ENCODE results near the gene XRCC4. TPM values are rescaled to one million over a fixed set of nuclear protein-coding genes. Genes with fewer than 3 reads are reported as not detected.

The XRCC4 gene
- polyA plus RNA-seq, 1 of the 3 experiments (the other 2 are of a cell fraction), result 1.8 TPM

DNA sequence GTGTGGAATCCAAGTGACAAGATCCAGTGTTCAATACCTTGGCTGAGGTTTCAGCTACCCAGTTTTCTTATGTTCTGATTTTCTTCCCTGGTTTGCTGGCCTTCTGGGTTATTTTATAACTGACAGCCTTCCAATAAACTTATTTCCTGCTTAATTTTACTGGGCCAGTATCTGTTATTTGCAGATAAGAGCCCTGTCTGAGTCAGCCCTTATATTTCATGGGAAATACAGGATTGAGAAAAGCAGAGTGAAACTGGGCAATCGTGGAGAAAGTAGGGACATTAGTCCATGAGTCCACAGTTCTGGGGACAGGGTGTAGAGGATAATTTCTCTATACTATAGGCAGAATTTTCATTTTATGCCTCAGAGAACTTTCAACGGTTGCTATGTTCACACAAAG, 32.4 kb upstream of the XRCC4 start:
- no peaks in the 10 kb centered on the region for H3K79me2 ChIP-seq (ENCODE audit: insufficient read depth)
- no peak for DNase-seq
- no peaks in the 10 kb centered on the region for H3K9me3 ChIP-seq
- no peak overlapping the region for H3K4me3 ChIP-seq (ENCODE audit: low read depth in 2 of 2, low read length in 1 of 2)
- ChIA-PET POLR2A (no interaction called here), CTCF (no interaction called here)
- H3F3A ChIP-seq (replicated peaks; ENCODE audit: insufficient read depth), result peaks cover 3% of the 10 kb centered on the region
- no peak overlapping the region for H3K9ac ChIP-seq
- no peak overlapping the region for H2AFZ ChIP-seq (ENCODE audit: low read depth)
- H3K36me3 ChIP-seq (replicated peaks in 1 of 2; ENCODE audit: control insufficient read depth in 1 of 2, insufficient read depth in 2 of 2, low read length in 1 of 2), result peaks cover 4 to 9% of the 10 kb centered on the region in 2 experiments
- H3K4me1 ChIP-seq (ENCODE audit: control insufficient read depth in 1 of 2, insufficient read depth in 2 of 2, low read depth in 1 of 2, low read length in 1 of 2), result peaks cover 0 to 2% of the 10 kb centered on the region in 2 experiments; a peak in 2 of 4 replicates
- H3K27ac ChIP-seq (ENCODE audit: low read depth in 2 of 2, low read length in 1 of 2), result peak overlapping the region in 1 of 2 experiments; percentile 16; a peak in 2 of 4 replicates
- WGBS (ENCODE audit: low lambda C conversion rate), result 89% methylated on average over 2 of the region's 2 CpGs
- H3K9me2 ChIP-seq, result no peaks in the 10 kb centered on the region
- H3K27me3 ChIP-seq (ENCODE audit: insufficient read depth), result no peaks in the 10 kb centered on the region
- TF ChIP-seq, protein P1, sequence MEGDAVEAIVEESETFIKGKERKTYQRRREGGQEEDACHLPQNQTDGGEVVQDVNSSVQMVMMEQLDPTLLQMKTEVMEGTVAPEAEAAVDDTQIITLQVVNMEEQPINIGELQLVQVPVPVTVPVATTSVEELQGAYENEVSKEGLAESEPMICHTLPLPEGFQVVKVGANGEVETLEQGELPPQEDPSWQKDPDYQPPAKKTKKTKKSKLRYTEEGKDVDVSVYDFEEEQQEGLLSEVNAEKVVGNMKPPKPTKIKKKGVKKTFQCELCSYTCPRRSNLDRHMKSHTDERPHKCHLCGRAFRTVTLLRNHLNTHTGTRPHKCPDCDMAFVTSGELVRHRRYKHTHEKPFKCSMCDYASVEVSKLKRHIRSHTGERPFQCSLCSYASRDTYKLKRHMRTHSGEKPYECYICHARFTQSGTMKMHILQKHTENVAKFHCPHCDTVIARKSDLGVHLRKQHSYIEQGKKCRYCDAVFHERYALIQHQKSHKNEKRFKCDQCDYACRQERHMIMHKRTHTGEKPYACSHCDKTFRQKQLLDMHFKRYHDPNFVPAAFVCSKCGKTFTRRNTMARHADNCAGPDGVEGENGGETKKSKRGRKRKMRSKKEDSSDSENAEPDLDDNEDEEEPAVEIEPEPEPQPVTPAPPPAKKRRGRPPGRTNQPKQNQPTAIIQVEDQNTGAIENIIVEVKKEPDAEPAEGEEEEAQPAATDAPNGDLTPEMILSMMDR (IDR thresholded peaks at IDR 0.05), result no peak
- TF ChIP-seq EP300 (IDR thresholded peaks at IDR 0.05; ENCODE audit: borderline replicate concordance in 1 of 2, low read depth in 1 of 2, low read length in 1 of 2) (no peak), MEF2A (IDR thresholded peaks at IDR 0.05; ENCODE audit: borderline replicate concordance, low read depth) (no peak), JUND (IDR thresholded peaks at IDR 0.05) (no peak), RFX5 (IDR thresholded peaks at IDR 0.05; ENCODE audit: low read length) (no peak)
- TF ChIP-seq, protein P2, sequence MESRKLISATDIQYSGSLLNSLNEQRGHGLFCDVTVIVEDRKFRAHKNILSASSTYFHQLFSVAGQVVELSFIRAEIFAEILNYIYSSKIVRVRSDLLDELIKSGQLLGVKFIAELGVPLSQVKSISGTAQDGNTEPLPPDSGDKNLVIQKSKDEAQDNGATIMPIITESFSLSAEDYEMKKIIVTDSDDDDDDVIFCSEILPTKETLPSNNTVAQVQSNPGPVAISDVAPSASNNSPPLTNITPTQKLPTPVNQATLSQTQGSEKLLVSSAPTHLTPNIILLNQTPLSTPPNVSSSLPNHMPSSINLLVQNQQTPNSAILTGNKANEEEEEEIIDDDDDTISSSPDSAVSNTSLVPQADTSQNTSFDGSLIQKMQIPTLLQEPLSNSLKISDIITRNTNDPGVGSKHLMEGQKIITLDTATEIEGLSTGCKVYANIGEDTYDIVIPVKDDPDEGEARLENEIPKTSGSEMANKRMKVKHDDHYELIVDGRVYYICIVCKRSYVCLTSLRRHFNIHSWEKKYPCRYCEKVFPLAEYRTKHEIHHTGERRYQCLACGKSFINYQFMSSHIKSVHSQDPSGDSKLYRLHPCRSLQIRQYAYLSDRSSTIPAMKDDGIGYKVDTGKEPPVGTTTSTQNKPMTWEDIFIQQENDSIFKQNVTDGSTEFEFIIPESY (IDR thresholded peaks at IDR 0.05; ENCODE audit: borderline replicate concordance, low read depth), result no peak
- no peak overlapping the region for H3K4me2 ChIP-seq
- H4K20me1 ChIP-seq (ENCODE audit: insufficient read depth), result no peaks in the 10 kb centered on the region

DNA sequence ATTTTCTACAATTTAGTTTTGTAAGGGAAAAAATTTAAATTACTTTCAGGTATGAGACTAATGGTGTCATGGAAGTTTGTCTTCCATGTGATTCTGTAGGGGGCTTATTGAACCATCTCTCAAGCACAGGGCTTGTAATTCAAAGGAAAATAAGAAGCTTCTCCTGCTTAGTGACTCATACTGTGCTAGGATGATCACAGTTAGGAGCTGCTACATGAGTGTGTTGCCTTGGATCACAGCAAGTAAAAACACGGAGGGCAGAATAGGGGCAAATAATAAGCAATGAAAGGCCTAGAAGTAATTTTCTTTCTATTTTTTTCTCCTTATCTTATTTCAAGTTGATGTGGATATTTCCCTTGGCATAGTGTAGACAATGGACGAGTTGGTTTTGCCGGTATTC, 29.1 kb upstream of the XRCC4 start:
- ChIA-PET CTCF (interaction anchor here (1.2 to 1.3 kb wide), 2 partner anchors 12 to 13 kb away, joined by 3 to 4 read pairs; no protein-coding TSS in a partner anchor), POLR2A (interaction anchor here (1.1 kb wide), 1 partner anchor 13 kb away, joined by 4 read pairs; no protein-coding TSS in a partner anchor)
- H3K4me1 ChIP-seq (ENCODE audit: control insufficient read depth in 1 of 2, insufficient read depth in 2 of 2, low read depth in 1 of 2, low read length in 1 of 2), result peaks cover 0 to 2% of the 10 kb centered on the region in 2 experiments; a peak in 2 of 4 replicates
- WGBS (ENCODE audit: low lambda C conversion rate), result 95% methylated on average over 3 of the region's 3 CpGs
- peaks cover 3% of the 10 kb centered on the region for H3F3A ChIP-seq (replicated peaks; ENCODE audit: insufficient read depth)
- H3K9ac ChIP-seq, result no peak overlapping the region
- no peak overlapping the region for H2AFZ ChIP-seq (ENCODE audit: low read depth)
- no peaks in the 10 kb centered on the region for H3K27me3 ChIP-seq (ENCODE audit: insufficient read depth)
- H3K27ac ChIP-seq (ENCODE audit: low read depth in 2 of 2, low read length in 1 of 2), result no peak overlapping the region
- DNase-seq, result no peak
- H3K79me2 ChIP-seq (ENCODE audit: insufficient read depth), result no peaks in the 10 kb centered on the region
- peaks cover 22 to 38% of the 10 kb centered on the region in 2 experiments for H3K36me3 ChIP-seq (replicated peaks in 1 of 2; ENCODE audit: control insufficient read depth in 1 of 2, insufficient read depth in 2 of 2, low read length in 1 of 2)
- no peak overlapping the region for H3K4me2 ChIP-seq
- H3K9me2 ChIP-seq, result no peaks in the 10 kb centered on the region
- no peaks in the 10 kb centered on the region for H4K20me1 ChIP-seq (ENCODE audit: insufficient read depth)
- no peak overlapping the region for H3K4me3 ChIP-seq (ENCODE audit: low read depth in 2 of 2, low read length in 1 of 2)
- H3K9me3 ChIP-seq, result no peaks in the 10 kb centered on the region
- TF ChIP-seq, protein P3, sequence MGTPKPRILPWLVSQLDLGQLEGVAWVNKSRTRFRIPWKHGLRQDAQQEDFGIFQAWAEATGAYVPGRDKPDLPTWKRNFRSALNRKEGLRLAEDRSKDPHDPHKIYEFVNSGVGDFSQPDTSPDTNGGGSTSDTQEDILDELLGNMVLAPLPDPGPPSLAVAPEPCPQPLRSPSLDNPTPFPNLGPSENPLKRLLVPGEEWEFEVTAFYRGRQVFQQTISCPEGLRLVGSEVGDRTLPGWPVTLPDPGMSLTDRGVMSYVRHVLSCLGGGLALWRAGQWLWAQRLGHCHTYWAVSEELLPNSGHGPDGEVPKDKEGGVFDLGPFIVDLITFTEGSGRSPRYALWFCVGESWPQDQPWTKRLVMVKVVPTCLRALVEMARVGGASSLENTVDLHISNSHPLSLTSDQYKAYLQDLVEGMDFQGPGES (IDR thresholded peaks at IDR 0.05; ENCODE audit: low read depth, low read length), result no peak
- no peak for TF ChIP-seq RAD21 (IDR thresholded peaks at IDR 0.05; ENCODE audit: low read length)
- no peak for TF ChIP-seq NFIC (IDR thresholded peaks at IDR 0.05; ENCODE audit: borderline replicate concordance)
- TF ChIP-seq FOXM1 (IDR thresholded peaks at IDR 0.05; ENCODE audit: low read depth), result no peak
- TF ChIP-seq ELF1 (IDR thresholded peaks at IDR 0.05), result no peak
- no peak for TF ChIP-seq TEAD4 (IDR thresholded peaks at IDR 0.05; ENCODE audit: borderline replicate concordance, insufficient read depth)
- TF ChIP-seq RXRA (IDR thresholded peaks at IDR 0.05; ENCODE audit: borderline replicate concordance, low read depth), result no peak
- TF ChIP-seq FOSL2 (IDR thresholded peaks at IDR 0.05; ENCODE audit: borderline replicate concordance, low read depth), result no peak
- TF ChIP-seq GABPA (IDR thresholded peaks at IDR 0.05; ENCODE audit: low read depth), result no peak
- no peak for TF ChIP-seq SMC3 (IDR thresholded peaks at IDR 0.05; ENCODE audit: low read depth, low read length)
- no peak for TF ChIP-seq FOXJ3 (CRISPR knock-in tag; IDR thresholded peaks at IDR 0.05)
- TF ChIP-seq, protein P1 (IDR thresholded peaks at IDR 0.05), result no peak
